Measurements from ENCODE around the gene TCF4.

TCF4 gene

GRCh38 chr18:55588870-55589595, 1.0 kb upstream of the TCF4 start:
- intact Hi-C loops (cut with DNase I) = loop anchor here (5.0 to 10.0 kb wide), 4 partner anchors 167 to 354 kb away; no protein-coding TSS in a partner anchor
- peak in 1 of 42 donors; percentile 16 for DNase-seq

- intact Hi-C loops (cut with DNase I) = loop anchor here (5.0 to 10.0 kb wide), 4 partner anchors 165 to 353 kb away; no protein-coding TSS in a partner anchor
- DNase-seq = peak in 21 of 42 donors; percentile 9 to 67 (median 20)
Measured at GRCh38 chr18:55587418-55588110, 428 bp downstream of the TCF4 start.

DNA sequence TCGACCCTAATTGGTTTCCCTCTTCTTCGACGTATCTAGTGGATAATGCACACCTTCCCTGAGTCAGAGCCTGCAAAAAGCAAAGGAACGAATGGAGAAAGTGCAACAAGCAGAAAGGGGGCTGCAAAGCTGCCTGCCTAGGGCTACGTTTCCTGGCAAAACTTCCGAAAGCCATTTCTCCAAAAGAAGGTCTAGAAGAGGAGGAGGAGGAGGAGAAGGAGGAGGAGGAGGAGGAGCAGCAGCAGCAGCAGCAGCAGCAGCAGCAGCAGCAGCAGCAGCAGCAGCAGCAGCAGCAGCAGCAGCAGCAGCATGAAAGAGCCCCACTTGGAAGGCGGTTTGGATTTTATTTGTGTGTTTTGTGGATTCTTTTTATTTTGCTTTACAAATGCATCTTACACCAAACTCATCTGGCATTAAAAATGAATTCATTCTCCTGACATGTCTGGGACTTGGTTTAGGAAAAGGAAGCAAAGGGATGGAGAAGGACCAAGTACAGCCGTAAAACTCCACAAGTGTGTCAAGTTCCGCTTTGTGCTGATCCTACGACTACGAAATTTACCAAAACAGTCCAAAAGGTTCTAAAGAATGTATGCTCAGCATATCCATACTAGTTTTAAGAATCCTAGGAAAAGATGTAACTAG, 2.0 kb downstream of the TCF4 start:
- intact Hi-C loops (cut with DNase I) = loop anchor here (5.0 to 10.0 kb wide), 4 partner anchors 164 to 351 kb away; no protein-coding TSS in a partner anchor
- peak in 25 of 42 donors; percentile 6 to 59 (median 34) for DNase-seq

GRCh38 chr18:55585065-55585919, 2.7 kb downstream of the TCF4 start:
- intact Hi-C loops (cut with DNase I) = loop anchor here (5.0 to 10.0 kb wide), 4 partner anchors 163 to 350 kb away; no protein-coding TSS in a partner anchor
- peak in 1 of 42 donors; percentile 22 for DNase-seq

GRCh38 chr18:55584201-55584600, 3.8 kb downstream of the TCF4 start:
- DNase-seq = no peak
- intact Hi-C loops (cut with DNase I) = loop anchor here (10.0 kb wide), 1 partner anchor 349 kb away; no protein-coding TSS in a partner anchor

GRCh38 chr18:55582325-55582724, 5.7 kb downstream of the TCF4 start:
- intact Hi-C loops (cut with DNase I) = loop anchor here (10.0 kb wide), 1 partner anchor 348 kb away; no protein-coding TSS in a partner anchor
- DNase-seq = no peak

GRCh38 chr18:55579501-55580270, 8.3 kb downstream of the TCF4 start:
- no peak for DNase-seq
- intact Hi-C loops (cut with DNase I) = loop anchor here (10.0 kb wide), 1 partner anchor 345 kb away; no protein-coding TSS in a partner anchor

DNA sequence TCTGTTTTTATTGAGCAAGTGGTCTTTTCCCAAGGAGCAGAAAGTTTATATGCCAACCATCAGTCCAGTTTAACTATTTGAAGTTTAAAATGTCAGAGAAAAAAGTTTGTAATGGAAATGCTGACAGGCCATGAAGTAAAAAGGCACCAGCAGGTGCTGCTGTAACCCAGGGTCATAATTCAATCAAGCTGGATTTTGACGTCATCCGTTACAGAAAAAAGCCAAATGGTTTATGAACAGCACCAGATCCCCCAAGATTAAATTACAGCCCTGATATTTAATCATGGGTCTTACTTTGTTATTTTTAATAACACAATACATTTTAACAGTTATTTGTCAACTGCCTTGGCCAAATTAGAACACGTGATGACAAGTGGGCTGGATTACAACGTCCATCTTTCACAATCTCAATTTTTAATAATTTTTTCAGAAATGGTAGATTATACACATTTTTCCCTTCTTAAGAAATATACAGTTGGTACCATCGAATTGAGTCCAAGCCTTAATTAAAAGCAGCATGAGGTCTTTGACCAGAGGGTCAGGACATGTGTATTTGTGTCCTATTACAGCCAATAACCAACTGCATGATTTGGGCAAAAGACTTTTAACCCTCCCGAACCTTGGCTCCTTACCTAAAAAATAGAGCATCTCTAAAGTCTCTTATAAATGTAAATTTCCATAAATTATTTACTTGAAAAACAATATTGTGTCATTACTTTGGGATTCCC, 10.0 kb downstream of the TCF4 start:
- DNase-seq = no peak
- intact Hi-C loops (cut with DNase I) = no loop called here

DNA sequence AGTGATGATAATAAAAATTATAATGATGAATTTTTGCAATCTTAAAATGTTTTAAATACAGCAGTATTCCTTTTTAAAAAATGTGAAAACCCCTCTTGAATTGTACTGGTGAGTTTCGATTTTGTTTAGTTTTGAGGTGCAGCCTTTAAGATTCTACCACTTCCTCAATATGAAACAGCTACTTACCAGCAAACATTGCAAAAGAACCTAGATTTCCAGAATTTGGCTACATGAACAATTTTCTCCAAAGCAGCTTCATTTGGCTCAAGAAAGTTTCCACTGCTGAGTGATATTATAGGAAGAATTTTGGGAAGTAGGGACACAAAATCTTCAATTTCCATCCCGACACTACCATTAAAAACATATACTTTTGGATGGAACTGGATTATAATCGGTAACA, 12.0 kb downstream of the TCF4 start:
- intact Hi-C loops (cut with DNase I) = no loop called here
- DNase-seq = no peak

- intact Hi-C loops (cut with DNase I) = no loop called here
- no peak for DNase-seq
Measured at GRCh38 chr18:55575066-55575465, 12.9 kb downstream of the TCF4 start.

DNA sequence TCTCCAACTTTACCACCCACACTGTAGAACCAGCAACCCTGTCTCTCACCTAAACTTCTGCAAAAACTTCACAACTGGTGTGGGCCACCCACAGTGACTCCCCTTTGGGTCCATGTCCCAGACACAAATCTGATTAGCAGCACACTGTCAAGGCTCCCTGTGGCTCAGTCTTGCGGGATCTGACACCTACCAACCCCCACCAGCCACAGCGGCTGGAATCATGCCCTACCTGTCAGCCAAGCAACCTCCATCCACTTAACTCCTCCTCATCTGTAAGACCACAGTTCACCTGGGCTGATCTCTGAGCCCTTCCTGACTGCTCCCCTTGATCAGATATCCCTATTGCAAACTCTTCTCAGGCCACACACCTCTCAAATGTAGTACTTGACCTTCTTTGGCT, 14.6 kb downstream of the TCF4 start:
- DNase-seq = no peak
- intact Hi-C loops (cut with DNase I) = no loop called here

DNA sequence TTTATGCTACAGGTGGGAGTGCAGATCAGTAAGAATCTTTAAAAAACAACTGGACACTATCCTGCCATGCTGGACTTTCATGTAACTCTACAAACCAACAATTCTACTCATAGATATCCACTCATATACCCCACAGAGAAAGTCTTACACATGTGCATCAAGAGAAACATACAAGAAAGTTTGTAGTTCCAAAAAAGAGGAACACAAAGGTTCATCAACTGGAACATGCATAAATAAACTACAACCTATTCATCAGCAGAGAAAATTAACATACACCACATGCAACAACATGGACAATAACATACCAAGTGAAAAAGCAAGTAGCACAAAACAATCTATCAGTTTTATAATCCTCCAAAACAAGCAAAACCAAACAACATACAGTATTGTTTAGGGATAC, 17.0 kb downstream of the TCF4 start:
- intact Hi-C loops (cut with DNase I) = no loop called here
- no peak for DNase-seq

- no peak for DNase-seq
- intact Hi-C loops (cut with DNase I) = no loop called here
Measured at GRCh38 chr18:55566456-55566935, 21.5 kb downstream of the TCF4 start.

GRCh38 chr18:55559739-55560138, 28.3 kb downstream of the TCF4 start:
- DNase-seq = peak in 14 of 42 donors; percentile 10 to 65 (median 34)
- intact Hi-C loops (cut with DNase I) = no loop called here

- DNase-seq = no peak
- intact Hi-C loops (cut with DNase I) = no loop called here
Measured at GRCh38 chr18:55557211-55557610, 30.8 kb downstream of the TCF4 start.

DNA sequence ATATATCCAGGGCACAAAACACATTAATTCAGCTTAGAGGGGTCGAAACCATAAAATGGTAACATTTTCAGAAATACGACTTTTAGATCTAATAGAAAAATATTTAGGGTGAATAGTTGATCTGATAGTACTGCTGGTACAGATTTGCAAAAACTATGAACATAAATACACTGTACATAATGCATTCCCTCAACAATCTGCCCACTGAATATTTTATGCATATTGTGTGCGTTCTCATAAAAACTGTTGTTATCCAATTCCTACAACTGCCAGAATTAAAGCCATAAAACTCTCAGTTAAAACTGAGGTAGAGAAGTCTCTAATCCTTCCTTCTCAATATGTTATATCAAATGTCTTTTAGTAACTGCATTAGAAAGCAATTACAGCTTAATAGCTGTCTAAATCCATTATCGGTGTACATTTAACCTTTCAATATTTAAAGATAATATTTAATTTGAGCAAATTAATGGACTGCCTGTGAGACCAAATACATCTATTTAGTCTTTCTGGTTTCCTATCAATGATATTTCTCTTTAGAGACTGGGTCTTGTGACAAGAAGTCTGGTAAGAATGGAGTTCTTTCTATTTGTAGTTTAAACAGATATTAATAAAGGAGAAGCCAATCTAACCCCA, 32.5 kb downstream of the TCF4 start:
- intact Hi-C loops (cut with DNase I) = no loop called here
- DNase-seq = no peak

Data from head of caudate nucleus (tissue), 42 donors.